HepG2 (cell line): Measurements from ENCODE around the gene PTTG1. TPM values are rescaled to one million over a fixed set of nuclear protein-coding genes. Genes with fewer than 3 reads are reported as not detected.

ENCODE experiments used
- ATAC-seq: fragments of 200-7000 bp; cut with Tn5 transposase; 3 replicates; pipeline ENCODE4 v1.9.1; 2020; ENCODE audit warnings: mild to moderate bottlenecking, moderate library complexity
- BruUV-seq: library from RNA; stranded (reverse); fragments of 400-500 nt; replicated peaks from 2 replicates; lab custom pipeline; 2021; lab: Mats Ljungman, UMichigan
- CTCF ChIA-PET: fragments of 300-600 bp; formaldehyde crosslinking; extraction: SDS; loops from one replicate; lab custom pipeline; 2021; ENCODE audit warnings: low total read pairs, inconsistent platforms, low intra/inter-chr PET ratio; lab: Yijun Ruan, JAX
- POLR2A ChIA-PET: fragments of 350-600 bp; sonication (Branson Sonifier 250); formaldehyde crosslinking; loops from one replicate; lab custom pipeline; 2020; ENCODE audit warnings: antibody characterized with exemption, inconsistent platforms; lab: Yijun Ruan, JAX
- DNase-seq: peaks from one replicate; pipeline ENCODE4 v3.0.0-alpha.2; 2015; ENCODE audit warnings: low spot score
- FAIRE-seq: peaks from 3 replicates; lab custom pipeline; 2011; peaks lifted over from hg19 to GRCh38; lab: Jason Lieb, UNC
- H2AFZ ChIP-seq: one replicate; pipeline ENCODE4 v1.6.1; 2011; ENCODE audit warnings: low read length, inconsistent platforms
- H3K27ac ChIP-seq: fragments of 300-600 bp; 3 replicates; pipeline ENCODE4 v1.8.0; 2011; ENCODE audit warnings: mixed run types, mild to moderate bottlenecking, mixed read lengths, low read length, inconsistent platforms; ENCODE audit not compliant: insufficient read depth; ENCODE audit errors: extremely low read length
- H3K27me3 ChIP-seq, 2 experiments: fragments of 200-600 bp in 1 of 2; 2 replicates in 1 of 2; 3 replicates in 1 of 2; pipeline versions ENCODE4 v1.6.0 to v1.8.0; 2011; ENCODE audit warnings: low read length in 2 of 2, mild to moderate bottlenecking in 2 of 2, moderate library complexity in 2 of 2, inconsistent platforms in 1 of 2; ENCODE audit not compliant: insufficient read depth in 2 of 2, control insufficient read depth in 1 of 2
- H3K36me3 ChIP-seq, 2 experiments: fragments of 200-600 bp in 1 of 2; replicated peaks in 1 of 2; 2 replicates in 1 of 2; 3 replicates in 1 of 2; pipeline versions ENCODE4 v1.5.1 to v1.8.0; 2011; ENCODE audit warnings: low read length in 2 of 2, inconsistent platforms in 1 of 2; ENCODE audit not compliant: insufficient read depth in 2 of 2, control insufficient read depth in 1 of 2
- H3K4me1 ChIP-seq: 2 replicates; pipeline ENCODE4 v1.5.1; 2012; ENCODE audit warnings: low read length, inconsistent platforms; ENCODE audit not compliant: insufficient read depth
- H3K4me2 ChIP-seq: 2 replicates; pipeline ENCODE4 v1.6.0; 2011; ENCODE audit warnings: low read depth, low read length, inconsistent platforms
- H3K4me3 ChIP-seq, 3 experiments: fragments of 200-600 bp in 1 of 3; sonication (generic), shearing (Covaris generic) in 1 of 3; replicated peaks in 1 of 3; 2 replicates each; pipeline ENCODE4 v1.5.1; 2011 to 2016; ENCODE audit warnings: low read length in 3 of 3, inconsistent platforms in 2 of 3, low read depth in 2 of 3, mild to moderate bottlenecking in 2 of 3, control low read depth in 1 of 3, mixed read lengths in 1 of 3; ENCODE audit not compliant: insufficient read depth in 1 of 3
- H3K79me2 ChIP-seq: one replicate; pipeline ENCODE4 v1.6.1; 2011; ENCODE audit warnings: low read length, inconsistent platforms; ENCODE audit not compliant: insufficient read depth
- H3K9ac ChIP-seq: 2 replicates; pipeline ENCODE4 v1.6.0; 2011; ENCODE audit warnings: mild to moderate bottlenecking, low read depth, low read length, inconsistent platforms; ENCODE audit not compliant: insufficient read depth
- H3K9me3 ChIP-seq: 2 replicates; pipeline ENCODE4 v1.5.1; 2012; ENCODE audit warnings: mild to moderate bottlenecking, low read length
- H4K20me1 ChIP-seq: 2 replicates; pipeline ENCODE4 v1.6.0; 2011; ENCODE audit warnings: inconsistent platforms, mild to moderate bottlenecking, low read length, moderate library complexity; ENCODE audit not compliant: insufficient read depth
- DBP ChIP-seq: sonication (generic); formaldehyde crosslinking; IDR thresholded peaks from 2 replicates; pipeline ENCODE4 v1.4.0; 2020; ENCODE audit warnings: missing genetic modification reagents; ENCODE audit errors: not compliant biosample characterization
- EZH2 ChIP-seq: conservative IDR thresholded peaks from 2 replicates; pipeline ENCODE4 v1.6.1; 2012; ENCODE audit warnings: mild to moderate bottlenecking, low read depth, low read length, moderate library complexity
- IKZF5 ChIP-seq: IDR thresholded peaks from 2 replicates; pipeline ENCODE4 v1.6.1; 2018; ENCODE audit warnings: missing genetic modification reagents, mild to moderate bottlenecking, missing compliant biosample characterization
- MIER3 ChIP-seq: IDR thresholded peaks from 2 replicates; pipeline ENCODE4 v1.6.1; 2016; ENCODE audit warnings: missing compliant biosample characterization, borderline replicate concordance
- NFATC3 ChIP-seq: sonication (generic); formaldehyde crosslinking; IDR thresholded peaks from 2 replicates; pipeline ENCODE4 v1.5.1; 2020; ENCODE audit warnings: mild to moderate bottlenecking, missing genetic modification reagents
- SUZ12 ChIP-seq: fragments of 150-350 bp; IDR thresholded peaks from 2 replicates; pipeline ENCODE4 v1.6.1; 2014; ENCODE audit warnings: low read depth, low read length
- ZMAT5 ChIP-seq: sonication (generic); formaldehyde crosslinking; IDR thresholded peaks from 2 replicates; pipeline ENCODE4 v1.5.0; 2020; ENCODE audit warnings: mild to moderate bottlenecking, low read depth, missing genetic modification reagents, borderline replicate concordance
- ZNF292 ChIP-seq: sonication (generic); formaldehyde crosslinking; IDR thresholded peaks from 2 replicates; pipeline ENCODE4 v1.8.1; 2022; ENCODE audit warnings: mild to moderate bottlenecking, low read depth, missing genetic modification reagents, borderline replicate concordance
- ZNF430 ChIP-seq: sonication (generic); formaldehyde crosslinking; IDR thresholded peaks from 2 replicates; pipeline ENCODE4 v1.9.0; 2021; ENCODE audit warnings: mild to moderate bottlenecking, missing genetic modification reagents
- ZNF446 ChIP-seq: sonication (generic); formaldehyde crosslinking; IDR thresholded peaks from 2 replicates; pipeline ENCODE4 v1.5.0; 2020; ENCODE audit warnings: mild to moderate bottlenecking, missing genetic modification reagents
- ZNF530 ChIP-seq: sonication (generic); formaldehyde crosslinking; IDR thresholded peaks from 2 replicates; pipeline ENCODE4 v1.5.0; 2020; ENCODE audit warnings: low read depth, mild to moderate bottlenecking, missing genetic modification reagents
- ZNF543 ChIP-seq: sonication (generic); formaldehyde crosslinking; IDR thresholded peaks from 2 replicates; pipeline ENCODE4 v1.4.0; 2020; ENCODE audit warnings: mild to moderate bottlenecking, missing genetic modification reagents
- ZNF567 ChIP-seq: sonication (generic); formaldehyde crosslinking; IDR thresholded peaks from 2 replicates; pipeline ENCODE4 v1.8.1; 2023; ENCODE audit warnings: mild to moderate bottlenecking, missing genetic modification reagents, borderline replicate concordance
- ZNF598 ChIP-seq: sonication (generic); formaldehyde crosslinking; IDR thresholded peaks from 2 replicates; pipeline ENCODE4 v1.5.1; 2020; ENCODE audit warnings: mild to moderate bottlenecking, missing genetic modification reagents, borderline replicate concordance
- ZNF781 ChIP-seq: sonication (generic); formaldehyde crosslinking; IDR thresholded peaks from 2 replicates; pipeline ENCODE4 v1.5.1; 2020; ENCODE audit warnings: borderline replicate concordance, mild to moderate bottlenecking, missing genetic modification reagents; ENCODE audit errors: not compliant biosample characterization
- ZNF841 ChIP-seq: sonication (generic); formaldehyde crosslinking; IDR thresholded peaks from 2 replicates; pipeline ENCODE4 v1.8.1; 2023; ENCODE audit warnings: missing genetic modification reagents, borderline replicate concordance
- WGBS: methylation state at CpG from one replicate; pipeline ENCODE4 v1.1.6; 2017; ENCODE audit warnings: low lambda C conversion rate; 5-methylcytosine and 5-hydroxymethylcytosine counted together
- in situ Hi-C: cut with HindIII; loops from 2 replicates; pipeline ENCODE4 v1.10.0; 2017; ENCODE audit warnings: low pct_unique_long_range_greater_than_20kb; ENCODE audit not compliant: extremely low pct_ligation_motif_present
- intact Hi-C: fragments of 100-400 bp; cut with micrococcal nuclease; formaldehyde crosslinking; loops from one replicate; pipeline ENCODE4 v1.10.0; 2022; ENCODE audit not compliant: unreplicated experiment
- polyA plus RNA-seq, 8 experiments: library from polyadenylated mRNA; depleted of rRNA in 3 of 8; stranded (reverse) in 7 of 8; unstranded in 1 of 8; fragments of >200 nt; fragmentation: Illumina TruSeq in 4 of 8; extraction: Trizol in 4 of 8; gene quantifications; 2 replicates each; pipeline versions ENCODE4 v1.2.1 to v1.2.3, GENCODE V29; 2011 to 2016; ENCODE audit warnings: low read depth in 4 of 8, missing spikeins in 1 of 8, mixed read lengths in 1 of 8; ENCODE audit not compliant: insufficient read depth in 1 of 8
- total RNA-seq, 5 experiments: library from RNA; depleted of rRNA; stranded (reverse); fragments of >200 nt; fragmentation: Illumina TruSeq; extraction: Trizol; gene quantifications; 2 replicates each; pipeline ENCODE4 v1.2.3, GENCODE V29; 2016; ENCODE audit warnings: low read depth in 1 of 5

The PTTG1 gene
- total and polyA plus RNA-seq, 2 of the 13 experiments (the other 11 are each of a cell fraction or from before 2014, with no cell fraction given): 102 to 161 TPM

DNA sequence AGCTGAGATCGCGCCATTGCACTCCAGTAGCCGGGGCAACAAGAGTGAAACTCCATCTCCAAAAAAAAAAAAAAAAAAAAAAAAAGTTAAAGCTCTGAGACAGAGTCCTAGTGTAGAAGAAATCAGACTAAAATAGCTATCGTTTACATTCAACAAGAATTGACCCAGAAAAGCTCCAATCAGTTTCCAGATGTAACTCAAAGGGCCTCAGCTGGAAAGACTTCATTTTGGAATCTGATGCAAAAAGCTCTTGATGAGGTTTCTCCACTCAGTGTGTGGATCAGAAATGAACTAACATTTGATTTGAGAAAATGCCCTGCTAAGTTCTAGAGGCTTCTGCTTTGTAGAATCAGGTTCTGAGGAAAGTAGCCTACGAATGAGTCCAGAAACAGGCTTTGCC lies 44.0 kb upstream of the PTTG1 start:
- no peak overlapping the region for H2AFZ ChIP-seq
- H3K9me3 ChIP-seq: no peaks in the 10 kb centered on the region
- no peaks in the 10 kb centered on the region for H3K4me1 ChIP-seq
- TF ChIP-seq ZNF543 (no peak), ZNF841 (no peak), ZMAT5 (CRISPR knock-in tag) (no peak), NFATC3 (no peak), ZNF446 (CRISPR knock-in tag) (no peak), ZNF530 (CRISPR knock-in tag) (no peak), SUZ12 (no peak), ZNF567 (CRISPR knock-in tag) (no peak), ZNF430 (CRISPR knock-in tag) (no peak), EZH2 (no peak), MIER3 (no peak), IKZF5 (CRISPR knock-in tag) (no peak), DBP (no peak), ZNF598 (CRISPR knock-in tag) (no peak), ZNF292 (CRISPR knock-in tag) (no peak), ZNF781 (CRISPR knock-in tag) (no peak)
- no TSS peak for BruUV-seq
- H3K4me3 ChIP-seq: no peak overlapping the region
- FAIRE-seq (no peak), ATAC-seq (no peak), DNase-seq (no peak)
- in situ Hi-C loops (no loop called here), intact Hi-C loops (no loop called here)
- H3K36me3 ChIP-seq: no peaks in the 10 kb centered on the region
- H3K9ac ChIP-seq: no peak overlapping the region
- ChIA-PET POLR2A (no interaction called here), CTCF (no interaction called here)
- H3K79me2 ChIP-seq: no peaks in the 10 kb centered on the region
- no peak overlapping the region for H3K27ac ChIP-seq
- WGBS: 26% methylated on average over 5 of the region's 5 CpGs
- peaks cover 0 to 4% of the 10 kb centered on the region in 2 experiments; a peak in 1 of 5 replicates for H3K27me3 ChIP-seq
- H3K4me2 ChIP-seq: no peak overlapping the region
- no peaks in the 10 kb centered on the region for H4K20me1 ChIP-seq
